AG09319 (cell line): ENCODE data around the gene UTS2R.

Experiments
- DNase-seq: peaks from one replicate; pipeline ENCODE4 v3.0.0-alpha.2; 2010; ENCODE audit warnings: low read depth; ENCODE audit errors: extremely low read depth
- TF ChIP-seq, protein P1 (sequence below): IDR thresholded peaks from 2 replicates; pipeline ENCODE4 v1.5.1; 2011; ENCODE audit warnings: low read depth, mild to moderate bottlenecking, inconsistent platforms, low read length, moderate library complexity

UTS2R gene

DNA sequence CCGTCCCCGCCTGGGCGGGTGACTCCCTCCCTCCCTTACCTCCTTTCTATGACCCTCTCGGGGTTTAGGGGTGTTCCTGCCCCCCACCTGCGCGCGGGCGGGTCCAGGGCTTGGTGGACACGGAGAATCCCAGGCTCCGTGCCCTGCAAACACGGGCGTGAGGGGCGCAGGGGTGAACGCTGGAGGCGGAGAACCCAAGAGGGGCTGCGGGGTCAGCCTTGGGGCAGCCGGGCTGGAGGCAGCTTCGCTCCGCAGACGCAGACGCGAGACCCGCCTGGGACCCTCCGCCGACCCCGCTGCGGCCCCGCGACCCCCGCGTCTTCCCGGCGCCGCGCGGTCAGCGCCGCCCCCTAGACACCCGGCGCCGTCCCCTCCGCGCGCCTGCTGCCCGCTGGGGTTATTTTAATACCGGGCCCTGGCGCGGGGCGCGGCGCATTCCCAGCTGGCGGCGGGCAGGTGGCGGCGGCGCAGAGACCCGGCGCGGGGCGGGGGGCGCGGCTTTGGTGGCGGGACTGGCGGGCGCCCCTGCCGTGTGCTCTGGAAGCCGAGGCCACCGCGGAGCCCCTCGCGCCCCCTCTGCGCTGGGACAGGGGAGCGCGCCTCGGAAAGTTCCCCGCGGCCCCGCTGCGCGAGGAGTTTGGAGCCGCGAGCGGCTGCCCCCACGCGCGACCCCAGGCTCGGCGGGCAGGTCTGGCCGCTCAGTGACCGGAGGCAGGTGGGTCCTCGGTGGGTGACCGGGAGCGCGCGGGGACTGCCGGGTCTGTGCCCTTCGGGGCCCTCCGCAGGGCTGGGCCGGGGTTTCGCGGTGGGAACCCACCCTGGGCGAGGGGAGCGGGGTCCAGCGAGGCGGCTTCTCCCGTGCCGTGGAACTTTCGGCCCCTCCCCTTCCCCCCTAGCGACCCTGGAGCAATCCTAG, at the start of gene UTS2R:
TSS of gene UTS2R (plus strand) at position 433 of the 916 bp plus-strand sequence. CDS start 2,560 bp downstream, outside the sequence.
- DNase-seq = no peak
- TF ChIP-seq, protein P1, sequence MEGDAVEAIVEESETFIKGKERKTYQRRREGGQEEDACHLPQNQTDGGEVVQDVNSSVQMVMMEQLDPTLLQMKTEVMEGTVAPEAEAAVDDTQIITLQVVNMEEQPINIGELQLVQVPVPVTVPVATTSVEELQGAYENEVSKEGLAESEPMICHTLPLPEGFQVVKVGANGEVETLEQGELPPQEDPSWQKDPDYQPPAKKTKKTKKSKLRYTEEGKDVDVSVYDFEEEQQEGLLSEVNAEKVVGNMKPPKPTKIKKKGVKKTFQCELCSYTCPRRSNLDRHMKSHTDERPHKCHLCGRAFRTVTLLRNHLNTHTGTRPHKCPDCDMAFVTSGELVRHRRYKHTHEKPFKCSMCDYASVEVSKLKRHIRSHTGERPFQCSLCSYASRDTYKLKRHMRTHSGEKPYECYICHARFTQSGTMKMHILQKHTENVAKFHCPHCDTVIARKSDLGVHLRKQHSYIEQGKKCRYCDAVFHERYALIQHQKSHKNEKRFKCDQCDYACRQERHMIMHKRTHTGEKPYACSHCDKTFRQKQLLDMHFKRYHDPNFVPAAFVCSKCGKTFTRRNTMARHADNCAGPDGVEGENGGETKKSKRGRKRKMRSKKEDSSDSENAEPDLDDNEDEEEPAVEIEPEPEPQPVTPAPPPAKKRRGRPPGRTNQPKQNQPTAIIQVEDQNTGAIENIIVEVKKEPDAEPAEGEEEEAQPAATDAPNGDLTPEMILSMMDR = no peak

- TF ChIP-seq, protein P1 = no peak
- DNase-seq = no peak
Measured at GRCh38 chr17:82321947-82322466, 49.6 kb upstream of the UTS2R start.

GRCh38 chr17:82322526-82323453, 48.8 kb upstream of the UTS2R start:
- DNase-seq = no peak
- TF ChIP-seq, protein P1 = no peak

DNA sequence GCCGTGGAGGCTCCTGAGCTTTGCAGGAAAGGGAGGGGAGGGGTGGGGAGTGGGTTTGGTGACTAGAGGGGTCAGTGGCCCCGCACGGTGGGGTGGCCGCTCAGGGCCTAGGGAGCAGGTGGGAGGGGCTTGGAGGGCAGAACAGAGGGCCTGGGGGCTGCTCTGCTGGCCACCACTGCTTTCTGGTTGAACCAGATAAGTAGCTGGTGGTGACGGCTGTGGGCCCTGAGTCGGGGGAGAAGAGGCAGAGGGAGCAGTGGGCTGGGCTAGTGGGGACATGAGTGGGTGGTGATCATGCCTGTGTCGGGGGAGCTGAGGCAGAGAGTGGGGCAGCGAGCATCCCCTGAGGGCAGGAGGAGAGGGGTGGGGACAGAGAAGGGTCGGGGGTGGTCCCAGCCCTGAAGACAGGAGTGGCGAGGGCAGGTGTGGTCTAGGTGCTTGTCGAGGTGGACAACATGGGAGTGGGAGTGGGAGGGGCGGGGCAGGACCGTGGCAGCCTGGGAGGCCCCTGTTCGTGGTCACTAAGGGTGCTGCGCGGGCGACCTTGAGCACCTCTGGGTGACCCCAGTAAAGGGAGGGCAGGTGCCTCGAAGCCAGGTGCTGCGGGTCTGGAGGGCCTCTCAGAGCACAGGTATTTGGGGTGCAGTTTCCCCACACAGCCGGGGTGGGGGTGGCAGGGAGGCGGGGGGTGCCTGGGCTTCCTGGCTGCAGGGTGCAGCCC, 47.9 kb upstream of the UTS2R start:
- TF ChIP-seq, protein P1 = no peak
- no peak for DNase-seq

- no peak for DNase-seq
Measured at GRCh38 chr17:82324566-82325285, 46.8 kb upstream of the UTS2R start.

More at GRCh38 chr17:82324566-82325285, 46.8 kb upstream of the UTS2R start:
- TF ChIP-seq, protein P1 = no peak
